AG09309 (cell line): ENCODE measurements around the gene SHISA5.
A peak's percentile ranks its signal among the peaks of the same experiment; 100 is the strongest.
"Not testable (repeated sequence)": the region's sequence is repeated elsewhere in the genome, so short reads cannot be mapped to it uniquely, and the experiment has no call there.

Experiments used
- DNase-seq: peaks from one replicate; pipeline ENCODE4 v3.0.0-alpha.2; 2010; ENCODE audit warnings: low read depth
- H3K4me3 ChIP-seq: 2 replicates; pipeline ENCODE4 v1.5.1; 2011; ENCODE audit warnings: mild to moderate bottlenecking, low read depth, low read length, moderate library complexity; ENCODE audit not compliant: control insufficient read depth
- TF ChIP-seq, protein P1 (sequence below): IDR thresholded peaks from 2 replicates; pipeline ENCODE4 v1.5.1; 2011; ENCODE audit warnings: mild to moderate bottlenecking, low read depth, low read length, inconsistent platforms; ENCODE audit not compliant: insufficient read depth, control insufficient read depth; ENCODE audit errors: missing control alignments

Gene SHISA5

GRCh38 chr3:48502121-48502520 is 1.9 kb downstream of the SHISA5 start:
- DNase-seq: no peak
- TF ChIP-seq, protein P1, sequence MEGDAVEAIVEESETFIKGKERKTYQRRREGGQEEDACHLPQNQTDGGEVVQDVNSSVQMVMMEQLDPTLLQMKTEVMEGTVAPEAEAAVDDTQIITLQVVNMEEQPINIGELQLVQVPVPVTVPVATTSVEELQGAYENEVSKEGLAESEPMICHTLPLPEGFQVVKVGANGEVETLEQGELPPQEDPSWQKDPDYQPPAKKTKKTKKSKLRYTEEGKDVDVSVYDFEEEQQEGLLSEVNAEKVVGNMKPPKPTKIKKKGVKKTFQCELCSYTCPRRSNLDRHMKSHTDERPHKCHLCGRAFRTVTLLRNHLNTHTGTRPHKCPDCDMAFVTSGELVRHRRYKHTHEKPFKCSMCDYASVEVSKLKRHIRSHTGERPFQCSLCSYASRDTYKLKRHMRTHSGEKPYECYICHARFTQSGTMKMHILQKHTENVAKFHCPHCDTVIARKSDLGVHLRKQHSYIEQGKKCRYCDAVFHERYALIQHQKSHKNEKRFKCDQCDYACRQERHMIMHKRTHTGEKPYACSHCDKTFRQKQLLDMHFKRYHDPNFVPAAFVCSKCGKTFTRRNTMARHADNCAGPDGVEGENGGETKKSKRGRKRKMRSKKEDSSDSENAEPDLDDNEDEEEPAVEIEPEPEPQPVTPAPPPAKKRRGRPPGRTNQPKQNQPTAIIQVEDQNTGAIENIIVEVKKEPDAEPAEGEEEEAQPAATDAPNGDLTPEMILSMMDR: no peak
- no peak overlapping the region for H3K4me3 ChIP-seq

GRCh38 chr3:48501196-48501595 is 2.8 kb downstream of the SHISA5 start:
- TF ChIP-seq, protein P1: no peak
- no peak for DNase-seq
- no peak overlapping the region for H3K4me3 ChIP-seq

DNA sequence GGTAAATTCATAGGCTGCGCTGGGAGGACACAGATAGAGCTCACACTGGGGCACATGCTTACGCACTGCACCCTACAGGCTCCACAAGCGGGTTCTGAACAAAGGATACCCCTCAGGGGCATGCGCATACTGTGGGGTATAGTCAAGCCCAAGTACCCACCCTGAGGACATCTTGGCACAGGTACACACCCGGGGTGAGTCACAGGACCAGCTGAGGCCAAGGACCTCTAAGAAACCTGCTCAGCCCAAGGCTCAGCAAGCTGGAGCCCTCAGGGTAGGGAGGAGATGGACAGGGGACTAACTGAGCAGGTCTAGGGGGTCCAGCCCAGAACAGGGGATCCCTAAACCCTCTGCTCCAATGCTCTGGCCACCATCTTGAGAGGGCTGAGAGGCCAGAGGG is 3.3 kb downstream of the SHISA5 start:
- no peak overlapping the region for H3K4me3 ChIP-seq
- TF ChIP-seq, protein P1: no peak
- no peak for DNase-seq

DNA sequence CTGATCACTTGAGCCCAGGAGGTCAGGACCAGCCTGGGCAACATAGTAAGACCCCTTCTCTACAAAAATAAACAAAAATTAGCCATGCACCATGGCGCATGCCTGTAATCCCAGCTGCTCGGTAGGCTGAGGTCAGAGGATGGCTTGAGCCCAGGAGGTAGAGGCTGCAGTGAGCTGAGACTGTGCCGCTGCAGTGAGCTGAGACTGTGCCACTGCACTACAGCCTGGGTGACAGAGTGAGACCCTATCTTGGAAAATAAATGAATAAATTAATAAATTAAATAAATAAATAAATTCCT is 10.8 kb downstream of the SHISA5 start:
- H3K4me3 ChIP-seq: no peak overlapping the region
- no peak for DNase-seq
- TF ChIP-seq, protein P1: no peak

GRCh38 chr3:48492461-48493202 is 11.3 kb downstream of the SHISA5 start:
- TF ChIP-seq, protein P1: no peak
- H3K4me3 ChIP-seq: no peak overlapping the region
- DNase-seq: peak; percentile 56

GRCh38 chr3:48486952-48487351 is 17.0 kb downstream of the SHISA5 start:
- no peak overlapping the region for H3K4me3 ChIP-seq
- no peak for DNase-seq
- TF ChIP-seq, protein P1: no peak

- DNase-seq, H3K4me3 ChIP-seq: not testable (repeated sequence)
These were observed 21.2 kb downstream of the SHISA5 start for GRCh38 chr3:48482822-48483221.

GRCh38 chr3:48480891-48481290 is 23.1 kb downstream of the SHISA5 start:
- not testable (repeated sequence) for H3K4me3 ChIP-seq, DNase-seq
